Astrocyte (in vitro differentiated cells and primary cell): Measurements from ENCODE around the gene PLA2G4F. TPM values are rescaled to one million over a fixed set of nuclear protein-coding genes. Genes with fewer than 3 reads are reported as not detected.

Experiments used
- DNase-seq: peaks from one replicate; pipeline ENCODE4 v3.0.0-alpha.2; 2010; ENCODE audit warnings: low read depth
- FAIRE-seq: peaks from 2 replicates; lab custom pipeline; 2011; peaks lifted over from hg19 to GRCh38; lab: Jason Lieb, UNC
- H2AFZ ChIP-seq: 2 replicates; pipeline ENCODE4 v1.6.0; 2012; ENCODE audit warnings: low read depth, low read length, inconsistent platforms
- H3K27ac ChIP-seq: 2 replicates; pipeline ENCODE4 v1.5.1; 2011; ENCODE audit warnings: low read depth, low read length, inconsistent platforms
- H3K27me3 ChIP-seq: 2 replicates; pipeline ENCODE4 v1.6.0; 2011; ENCODE audit warnings: low read length, inconsistent platforms; ENCODE audit not compliant: insufficient read depth
- H3K36me3 ChIP-seq: 2 replicates; pipeline ENCODE4 v1.5.1; 2011; ENCODE audit warnings: low read length, inconsistent platforms; ENCODE audit not compliant: insufficient read depth
- H3K4me1 ChIP-seq: 2 replicates; pipeline ENCODE4 v1.5.1; 2011; ENCODE audit warnings: low read length, inconsistent platforms; ENCODE audit not compliant: insufficient read depth
- H3K4me2 ChIP-seq: 2 replicates; pipeline ENCODE4 v1.6.0; 2012; ENCODE audit warnings: low read length, inconsistent platforms
- H3K4me3 ChIP-seq: 2 replicates; pipeline ENCODE4 v1.5.1; 2011; ENCODE audit warnings: low read depth, mild to moderate bottlenecking, low read length, inconsistent platforms; ENCODE audit not compliant: insufficient read depth
- H3K79me2 ChIP-seq: 2 replicates; pipeline ENCODE4 v1.6.0; 2012; ENCODE audit warnings: mild to moderate bottlenecking, low read length, inconsistent platforms; ENCODE audit not compliant: insufficient read depth
- H3K9ac ChIP-seq: 2 replicates; pipeline ENCODE4 v1.6.0; 2012; ENCODE audit warnings: mild to moderate bottlenecking, low read length, inconsistent platforms
- H3K9me3 ChIP-seq: 2 replicates; pipeline ENCODE4 v1.5.1; 2012; ENCODE audit warnings: low read depth, mild to moderate bottlenecking, low read length, inconsistent platforms; ENCODE audit not compliant: insufficient read depth
- H4K20me1 ChIP-seq: 2 replicates; pipeline ENCODE4 v1.6.0; 2012; ENCODE audit warnings: low read length, inconsistent platforms; ENCODE audit not compliant: insufficient read depth
- H3K27ac Mint-ChIP-seq: one replicate; pipeline ENCODE4 v1.8.0; 2021; ENCODE audit warnings: mild to moderate bottlenecking, mixed read lengths; ENCODE audit not compliant: unreplicated experiment
- H3K27me3 Mint-ChIP-seq: one replicate; pipeline ENCODE4 v1.8.0; 2021; ENCODE audit warnings: low read depth, mixed read lengths; ENCODE audit not compliant: unreplicated experiment
- H3K36me3 Mint-ChIP-seq: one replicate; pipeline ENCODE4 v1.8.0; 2021; ENCODE audit warnings: low read depth, mixed read lengths; ENCODE audit not compliant: unreplicated experiment
- H3K4me1 Mint-ChIP-seq: one replicate; pipeline ENCODE4 v1.8.0; 2021; ENCODE audit warnings: low read depth, mixed read lengths; ENCODE audit not compliant: unreplicated experiment
- H3K4me3 Mint-ChIP-seq: one replicate; pipeline ENCODE4 v1.8.0; 2021; ENCODE audit warnings: mild to moderate bottlenecking, moderate library complexity, mixed read lengths; ENCODE audit not compliant: unreplicated experiment
- H3K9me3 Mint-ChIP-seq: one replicate; pipeline ENCODE4 v1.8.0; 2021; ENCODE audit warnings: mild to moderate bottlenecking, mixed read lengths; ENCODE audit not compliant: unreplicated experiment
- EZH2 ChIP-seq: IDR thresholded peaks from 2 replicates; pipeline ENCODE4 v1.6.1; 2012; ENCODE audit warnings: mild to moderate bottlenecking, low read length, inconsistent platforms; ENCODE audit not compliant: insufficient read depth
- total RNA-seq: library from RNA; stranded (reverse); gene quantifications from 2 replicates; pipeline ENCODE4 v1.2.1, GENCODE V29; 2021
- TF ChIP-seq, protein P1 (sequence below): IDR thresholded peaks from 2 replicates; pipeline ENCODE4 v1.5.1; 2011; ENCODE audit warnings: low read depth, mild to moderate bottlenecking, inconsistent platforms, low read length, moderate library complexity; ENCODE audit not compliant: insufficient read depth

The PLA2G4F gene
- total RNA-seq, 1 donor from 2014 or later: 0.30 TPM

DNA sequence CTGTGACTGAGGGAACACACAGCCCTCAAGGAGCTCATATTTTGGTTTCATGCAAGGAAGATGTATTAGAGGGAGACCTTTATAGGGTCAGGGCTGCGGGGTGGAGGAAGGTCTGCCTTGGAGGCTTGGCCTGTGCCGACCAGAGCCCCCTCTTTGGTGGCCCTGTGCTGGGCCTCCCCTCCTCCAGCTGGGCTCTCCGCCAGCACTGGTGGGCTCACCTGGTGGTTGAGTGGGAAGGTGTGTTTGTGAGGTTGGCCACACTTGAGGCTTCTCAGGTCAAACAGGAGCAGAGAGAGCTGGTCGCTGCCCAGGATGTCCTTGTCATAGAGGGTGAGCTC is 2.6 kb downstream of the PLA2G4F start:
- Histone ChIP-seq H3K27me3 (no peaks in the 10 kb centered on the region), H3K9me3 (no peaks in the 10 kb centered on the region), H3K9ac (no peak overlapping the region), H3K79me2 (no peaks in the 10 kb centered on the region), H4K20me1 (no peaks in the 10 kb centered on the region), H3K36me3 (no peaks in the 10 kb centered on the region), H2AFZ (no peak overlapping the region), H3K4me2 (no peak overlapping the region), H3K4me3 (no peak overlapping the region), H3K4me1 (peaks cover 11% of the 10 kb centered on the region), H3K27ac (no peak overlapping the region)
- Mint-ChIP-seq H3K36me3 (peaks cover 5% of the 10 kb centered on the region), H3K4me3 (no peak overlapping the region), H3K9me3 (no peaks in the 10 kb centered on the region), H3K4me1 (peaks cover 13% of the 10 kb centered on the region), H3K27ac (no peak overlapping the region), H3K27me3 (peaks cover 28% of the 10 kb centered on the region)
- DNase-seq (no peak), FAIRE-seq (no peak)
- no peak for TF ChIP-seq EZH2
- TF ChIP-seq, protein P1, sequence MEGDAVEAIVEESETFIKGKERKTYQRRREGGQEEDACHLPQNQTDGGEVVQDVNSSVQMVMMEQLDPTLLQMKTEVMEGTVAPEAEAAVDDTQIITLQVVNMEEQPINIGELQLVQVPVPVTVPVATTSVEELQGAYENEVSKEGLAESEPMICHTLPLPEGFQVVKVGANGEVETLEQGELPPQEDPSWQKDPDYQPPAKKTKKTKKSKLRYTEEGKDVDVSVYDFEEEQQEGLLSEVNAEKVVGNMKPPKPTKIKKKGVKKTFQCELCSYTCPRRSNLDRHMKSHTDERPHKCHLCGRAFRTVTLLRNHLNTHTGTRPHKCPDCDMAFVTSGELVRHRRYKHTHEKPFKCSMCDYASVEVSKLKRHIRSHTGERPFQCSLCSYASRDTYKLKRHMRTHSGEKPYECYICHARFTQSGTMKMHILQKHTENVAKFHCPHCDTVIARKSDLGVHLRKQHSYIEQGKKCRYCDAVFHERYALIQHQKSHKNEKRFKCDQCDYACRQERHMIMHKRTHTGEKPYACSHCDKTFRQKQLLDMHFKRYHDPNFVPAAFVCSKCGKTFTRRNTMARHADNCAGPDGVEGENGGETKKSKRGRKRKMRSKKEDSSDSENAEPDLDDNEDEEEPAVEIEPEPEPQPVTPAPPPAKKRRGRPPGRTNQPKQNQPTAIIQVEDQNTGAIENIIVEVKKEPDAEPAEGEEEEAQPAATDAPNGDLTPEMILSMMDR: no peak

DNA sequence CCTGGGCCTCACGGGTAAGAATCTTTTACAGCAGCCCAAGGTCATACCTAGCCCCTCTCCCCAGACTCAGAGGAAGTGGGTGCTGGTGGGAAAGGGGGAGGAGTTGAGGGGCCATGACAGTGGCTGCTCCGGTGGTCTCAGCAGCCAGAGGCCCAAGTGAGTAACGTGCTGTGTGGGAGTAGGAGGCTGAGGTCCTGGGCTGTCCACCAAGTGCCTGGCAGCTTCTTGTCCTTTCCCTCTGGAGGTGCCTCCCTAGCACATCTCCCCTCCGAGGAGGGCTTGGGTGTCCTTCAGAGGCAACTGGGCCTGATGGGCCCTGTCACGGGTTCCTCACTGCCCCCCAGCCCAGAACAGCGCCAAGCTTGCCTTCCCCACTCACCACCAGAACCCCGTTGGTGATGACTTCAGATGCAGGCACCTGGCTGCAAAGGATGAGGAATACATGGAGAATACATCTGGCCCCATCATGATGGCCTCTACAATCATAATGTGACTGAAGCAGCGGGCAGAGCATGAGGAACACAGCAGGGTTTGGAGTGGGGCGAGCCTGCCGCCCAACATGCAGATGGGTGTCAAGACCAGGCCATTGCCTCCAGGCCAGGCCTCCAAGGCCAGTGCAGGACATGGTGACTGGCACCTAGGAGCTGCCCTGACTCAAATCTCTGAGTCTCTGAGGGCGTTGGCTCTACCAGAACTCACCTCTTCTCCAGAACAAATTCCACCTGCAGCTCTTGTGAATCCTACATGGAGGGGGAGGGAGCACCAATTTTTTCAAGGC is 3.3 kb downstream of the PLA2G4F start:
- H3K9ac ChIP-seq: no peak overlapping the region
- H3K4me2 ChIP-seq: no peak overlapping the region
- H3K9me3 ChIP-seq: no peaks in the 10 kb centered on the region
- no peak for FAIRE-seq
- H3K27ac ChIP-seq: no peak overlapping the region
- Mint-ChIP-seq H3K4me1 (peaks cover 7% of the 10 kb centered on the region), H3K27me3 (peaks cover 35% of the 10 kb centered on the region), H3K9me3 (no peaks in the 10 kb centered on the region), H3K36me3 (no peaks in the 10 kb centered on the region), H3K27ac (no peak overlapping the region), H3K4me3 (no peak overlapping the region)
- H3K4me3 ChIP-seq: no peak overlapping the region
- peaks cover 5% of the 10 kb centered on the region for H3K27me3 ChIP-seq
- no peak for TF ChIP-seq EZH2
- TF ChIP-seq, protein P1: no peak
- no peak for DNase-seq
- no peaks in the 10 kb centered on the region for H4K20me1 ChIP-seq
- no peak overlapping the region for H2AFZ ChIP-seq
- H3K79me2 ChIP-seq: no peaks in the 10 kb centered on the region
- no peaks in the 10 kb centered on the region for H3K36me3 ChIP-seq
- H3K4me1 ChIP-seq: peaks cover 4% of the 10 kb centered on the region
